ENCODE measurements around the gene PXT1.

- TF ChIP-seq POLR2A (IDR thresholded peaks at IDR 0.05) (no peak), CTCF (IDR thresholded peaks at IDR 0.05) (no peak)
Measured at GRCh38 chr6:36361071-36361470, 81.6 kb downstream of the PXT1 start.

All from lower leg skin (tissue), 3 donors.